HG02763 (cell line): ENCODE data around the gene TCF4.

Source experiments
- ATAC-seq: cut with Tn5 transposase; IDR thresholded peaks from one replicate; pipeline ENCODE4 v1.9.1; 2021; ENCODE audit warnings: mild to moderate bottlenecking, moderate library complexity; ENCODE audit not compliant: unreplicated experiment

The TCF4 gene

DNA sequence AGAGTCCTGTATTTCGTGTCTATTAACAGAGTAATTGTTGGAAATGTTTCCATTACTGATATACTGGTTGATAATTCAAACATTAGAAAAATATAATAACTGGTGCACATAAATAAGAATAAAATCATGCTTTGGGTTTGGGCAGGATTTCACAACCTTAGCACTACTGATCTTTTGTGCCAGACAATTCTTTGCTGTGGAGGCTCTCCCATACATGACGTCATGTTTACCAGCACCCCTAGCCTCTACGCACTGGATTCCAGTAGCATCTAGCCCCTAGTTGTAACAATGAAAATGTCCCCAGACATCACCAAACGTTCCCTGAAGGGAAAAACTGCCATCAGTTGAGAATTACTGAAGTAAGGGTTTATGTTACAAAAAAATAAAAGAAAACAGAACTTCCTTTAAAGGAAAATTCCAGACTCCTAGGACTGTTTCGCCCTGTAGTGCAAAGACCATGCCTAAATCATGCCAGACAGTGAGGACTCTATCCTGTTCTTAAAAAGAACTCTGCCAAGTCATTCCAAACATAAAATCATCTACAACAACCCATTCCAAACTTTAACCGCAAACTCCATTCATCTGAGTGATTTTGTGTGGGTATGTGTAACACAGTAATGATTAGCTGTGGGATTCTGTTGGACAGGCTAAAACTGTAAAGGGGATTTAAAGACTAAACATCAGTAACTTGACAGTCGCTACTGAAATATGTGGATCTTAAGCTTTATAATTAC lies 315.3 kb downstream of the TCF4 start:
- ATAC-seq: no peak

- ATAC-seq: no peak
Observed at GRCh38 chr18:55269622-55270021, 318.4 kb downstream of the TCF4 start.

- peak; percentile 47 for ATAC-seq
Observed at GRCh38 chr18:55268628-55269275, 319.2 kb downstream of the TCF4 start.

DNA sequence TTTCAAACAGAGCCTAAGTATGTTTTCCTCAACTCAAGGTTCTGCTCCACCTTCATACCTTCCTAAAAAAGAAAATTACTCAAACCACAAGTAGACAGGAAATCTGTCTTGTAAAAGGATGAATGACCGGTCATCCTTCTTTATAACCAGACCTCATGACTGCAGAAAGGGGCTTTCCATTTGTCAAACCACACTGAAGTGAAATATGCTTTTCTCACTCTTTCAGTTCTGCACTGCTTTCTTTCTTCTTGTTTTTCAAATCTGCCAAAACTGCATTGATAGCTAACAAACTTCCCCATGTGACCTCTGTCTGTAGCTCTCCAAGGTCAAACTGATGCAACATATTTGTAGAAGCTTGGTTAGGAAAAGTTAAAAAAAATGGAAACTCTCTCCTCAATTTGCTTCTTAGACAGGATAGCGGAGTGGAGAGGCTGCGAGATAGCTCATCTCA lies 319.8 kb downstream of the TCF4 start:
- peak; percentile 74 for ATAC-seq

DNA sequence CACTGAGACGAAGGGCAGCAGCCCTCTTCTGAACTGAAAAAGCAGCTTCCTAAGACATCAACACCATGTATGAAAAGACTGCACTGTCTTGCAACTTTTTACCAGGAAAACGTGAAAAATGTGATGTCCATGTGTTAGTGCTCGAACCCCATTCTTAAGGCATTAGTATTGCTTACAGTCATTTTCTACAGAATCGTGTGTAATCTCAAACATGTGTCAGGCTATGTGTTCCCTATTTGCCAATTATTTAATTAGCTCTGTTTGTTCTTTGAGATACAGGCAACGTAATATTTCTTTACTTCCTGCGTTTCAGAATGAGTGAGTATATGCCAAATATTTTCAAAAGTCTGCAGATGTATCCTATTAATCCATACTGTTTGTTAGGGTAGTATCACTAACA lies 321.0 kb downstream of the TCF4 start:
- ATAC-seq: no peak

DNA sequence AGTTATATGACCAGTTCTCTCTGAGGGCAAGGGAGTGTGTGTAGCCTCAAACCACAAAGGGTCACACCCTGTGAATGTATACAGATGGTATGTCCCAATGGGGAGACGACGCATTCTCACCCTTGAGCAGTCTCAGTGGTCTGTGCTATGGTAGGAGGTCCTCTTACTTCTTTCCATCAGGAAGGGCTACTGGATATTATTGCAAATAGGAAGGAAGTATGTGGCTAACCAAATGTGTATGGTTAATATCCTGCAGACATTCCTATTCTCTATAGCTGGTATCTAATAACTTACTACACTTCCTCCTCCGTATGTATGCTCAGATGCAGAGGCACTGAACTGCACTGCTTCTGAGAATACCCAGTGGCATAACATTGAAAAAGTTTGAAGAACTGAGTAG lies 322.0 kb downstream of the TCF4 start:
- peak; percentile 42 for ATAC-seq

DNA sequence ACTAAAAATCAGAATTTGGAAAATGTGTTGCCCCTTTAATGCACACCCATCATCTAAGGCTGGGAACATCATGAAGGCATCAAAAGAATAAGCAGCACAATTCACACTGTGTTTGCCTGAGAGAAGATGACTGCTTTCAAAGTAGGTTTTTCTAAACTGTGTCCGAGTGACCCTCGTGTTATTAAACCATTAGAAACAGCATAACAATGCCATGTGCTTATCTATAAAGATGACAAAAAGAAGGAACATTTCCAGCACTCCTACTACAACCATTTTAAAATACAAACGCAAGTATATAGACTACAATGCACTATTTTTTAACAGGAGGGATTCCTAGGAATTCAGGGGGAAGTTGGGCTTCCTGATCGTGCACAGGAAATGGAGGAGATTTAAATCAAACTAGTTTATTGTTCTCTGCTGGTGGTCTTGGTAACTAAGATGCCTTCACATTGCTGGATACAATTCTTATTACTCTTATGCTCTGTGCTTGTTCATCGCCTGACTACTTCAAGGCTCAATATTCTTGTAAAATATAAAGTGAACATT lies 322.8 kb downstream of the TCF4 start:
- no peak for ATAC-seq

DNA sequence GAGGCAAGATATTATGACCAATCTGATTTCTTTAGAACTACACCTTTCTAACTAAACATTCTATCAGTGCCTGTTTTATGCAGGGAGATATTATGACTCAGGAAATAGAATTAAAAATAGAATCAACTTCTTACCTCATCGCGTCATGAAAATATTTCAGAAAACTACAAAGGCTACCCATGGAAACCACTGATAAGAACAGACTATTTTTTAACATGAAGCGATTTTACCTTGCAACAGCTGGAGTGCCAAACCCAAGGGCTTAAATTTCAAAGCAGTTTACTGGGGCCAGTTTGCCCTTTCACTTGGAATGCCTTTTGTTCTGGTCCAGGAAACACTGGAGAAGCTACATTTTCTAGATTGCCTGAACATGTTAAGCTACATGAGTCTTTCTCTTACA lies 323.9 kb downstream of the TCF4 start:
- ATAC-seq: no peak

GRCh38 chr18:55262021-55262560 lies 325.9 kb downstream of the TCF4 start:
- no peak for ATAC-seq

DNA sequence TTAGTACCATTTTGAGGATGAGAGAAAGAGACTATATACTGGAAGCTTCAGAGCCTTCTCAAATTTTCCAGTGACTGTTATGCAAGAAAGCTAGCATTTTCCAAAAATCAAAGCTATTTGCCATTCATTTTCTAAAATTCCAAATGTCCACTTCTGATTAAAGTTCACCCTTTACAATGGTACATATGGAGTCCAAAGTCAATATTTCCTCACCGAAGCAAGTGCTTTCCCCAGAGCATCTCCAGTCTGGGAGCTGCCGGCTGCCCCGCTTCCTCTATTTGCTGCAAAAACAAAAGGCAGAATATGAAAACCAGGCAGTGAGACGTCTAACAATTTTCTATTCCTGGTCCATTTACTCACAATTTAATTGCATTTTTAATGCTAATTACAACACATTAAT lies 326.7 kb downstream of the TCF4 start:
- ATAC-seq: no peak

DNA sequence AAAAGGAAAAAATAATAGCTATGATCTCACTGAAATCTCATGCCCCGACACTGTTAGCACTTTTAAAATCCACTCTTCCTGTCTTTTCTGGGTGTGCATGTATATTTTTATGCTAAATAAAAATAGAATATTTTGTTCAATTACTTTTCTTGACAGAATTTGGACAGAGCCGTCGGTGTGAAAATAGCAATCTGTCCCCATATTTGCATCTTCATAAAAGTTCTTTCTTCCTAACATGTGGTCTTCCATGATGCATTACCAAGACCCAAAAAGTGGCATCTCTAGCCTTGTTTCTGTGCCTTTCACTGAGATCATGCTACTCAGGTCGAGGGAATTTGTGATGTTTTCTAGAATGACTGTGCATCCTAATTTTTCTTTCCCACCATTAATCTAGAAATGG lies 329.9 kb downstream of the TCF4 start:
- no peak for ATAC-seq

- ATAC-seq: no peak
Observed at GRCh38 chr18:55256929-55257289, 331.1 kb downstream of the TCF4 start.

- no peak for ATAC-seq
Observed at GRCh38 chr18:55256226-55256928, 331.6 kb downstream of the TCF4 start.

GRCh38 chr18:55253814-55254213 lies 334.2 kb downstream of the TCF4 start:
- ATAC-seq: no peak

GRCh38 chr18:55252901-55253300 lies 335.1 kb downstream of the TCF4 start:
- peak; percentile 46 for ATAC-seq

GRCh38 chr18:55252053-55252675 lies 335.8 kb downstream of the TCF4 start:
- ATAC-seq: no peak

GRCh38 chr18:55251254-55251971 lies 336.6 kb downstream of the TCF4 start:
- ATAC-seq: no peak

DNA sequence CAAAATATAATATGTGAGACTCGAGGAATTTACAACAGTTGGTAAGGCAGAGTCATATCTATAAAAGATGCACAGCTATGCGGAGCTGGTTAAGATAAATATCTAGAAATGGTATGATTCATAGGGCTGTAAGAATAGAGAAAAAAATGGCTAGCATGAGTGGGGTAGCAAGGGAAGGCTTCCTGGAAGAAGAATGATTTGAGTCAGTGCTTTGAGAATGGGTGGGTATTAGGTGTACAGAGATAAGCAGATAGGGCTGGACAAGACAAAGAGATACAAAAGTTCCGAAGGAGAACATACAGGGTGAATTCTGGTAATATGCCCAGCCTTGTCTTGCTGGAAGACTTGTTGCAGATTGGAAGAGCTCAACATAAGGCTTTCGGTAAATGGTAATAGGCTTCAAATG lies 337.2 kb downstream of the TCF4 start:
- ATAC-seq: no peak

- no peak for ATAC-seq
Observed at GRCh38 chr18:55249550-55249949, 338.4 kb downstream of the TCF4 start.

DNA sequence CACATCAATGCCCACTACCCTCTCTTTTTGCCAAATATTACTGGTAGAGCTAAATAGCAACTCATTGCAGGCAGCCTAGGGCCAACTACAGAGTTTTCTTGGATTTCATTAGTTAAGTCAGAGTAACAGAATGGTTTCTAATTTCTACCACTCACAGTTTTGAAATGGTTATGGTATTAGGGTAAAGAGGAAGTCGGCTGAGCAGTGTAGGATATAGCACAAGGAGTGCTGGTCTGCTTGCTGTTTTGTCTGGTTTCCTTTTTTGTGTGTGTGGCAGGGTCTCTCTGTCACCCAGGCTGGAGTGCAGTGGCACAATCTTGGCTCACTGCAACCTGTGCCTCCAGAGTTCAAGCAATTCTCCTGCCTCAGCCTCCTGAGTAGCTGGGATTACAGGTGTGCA lies 339.5 kb downstream of the TCF4 start:
- no peak for ATAC-seq
